OCI-LY7 (cell line): Measurements from ENCODE around the gene CNOT6L.

ENCODE experiments used
- EZH2phosphoT487 ChIP-seq: fragments of 200-600 bp; sonication (generic); IDR thresholded peaks from 2 replicates; pipeline ENCODE4 v1.6.1; 2018; ENCODE audit warnings: low read depth, borderline replicate concordance, mild to moderate bottlenecking, mixed run types, antibody characterized with exemption, low read length, moderate library complexity, mixed read lengths
- TF ChIP-seq, protein P1 (sequence below): fragments of 200-600 bp; sonication (generic); conservative IDR thresholded peaks from 2 replicates; pipeline ENCODE4 v1.5.1; 2014; ENCODE audit warnings: mild to moderate bottlenecking, antibody characterized with exemption, low read length, moderate library complexity, mixed read lengths

- TF ChIP-seq, protein P1, sequence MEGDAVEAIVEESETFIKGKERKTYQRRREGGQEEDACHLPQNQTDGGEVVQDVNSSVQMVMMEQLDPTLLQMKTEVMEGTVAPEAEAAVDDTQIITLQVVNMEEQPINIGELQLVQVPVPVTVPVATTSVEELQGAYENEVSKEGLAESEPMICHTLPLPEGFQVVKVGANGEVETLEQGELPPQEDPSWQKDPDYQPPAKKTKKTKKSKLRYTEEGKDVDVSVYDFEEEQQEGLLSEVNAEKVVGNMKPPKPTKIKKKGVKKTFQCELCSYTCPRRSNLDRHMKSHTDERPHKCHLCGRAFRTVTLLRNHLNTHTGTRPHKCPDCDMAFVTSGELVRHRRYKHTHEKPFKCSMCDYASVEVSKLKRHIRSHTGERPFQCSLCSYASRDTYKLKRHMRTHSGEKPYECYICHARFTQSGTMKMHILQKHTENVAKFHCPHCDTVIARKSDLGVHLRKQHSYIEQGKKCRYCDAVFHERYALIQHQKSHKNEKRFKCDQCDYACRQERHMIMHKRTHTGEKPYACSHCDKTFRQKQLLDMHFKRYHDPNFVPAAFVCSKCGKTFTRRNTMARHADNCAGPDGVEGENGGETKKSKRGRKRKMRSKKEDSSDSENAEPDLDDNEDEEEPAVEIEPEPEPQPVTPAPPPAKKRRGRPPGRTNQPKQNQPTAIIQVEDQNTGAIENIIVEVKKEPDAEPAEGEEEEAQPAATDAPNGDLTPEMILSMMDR: no peak
- no peak for TF ChIP-seq EZH2phosphoT487
These were observed 98.1 kb downstream of the CNOT6L start for GRCh38 chr4:77721073-77721472.
